Measurements from ENCODE around the gene RMDN2.

The RMDN2 gene

DNA sequence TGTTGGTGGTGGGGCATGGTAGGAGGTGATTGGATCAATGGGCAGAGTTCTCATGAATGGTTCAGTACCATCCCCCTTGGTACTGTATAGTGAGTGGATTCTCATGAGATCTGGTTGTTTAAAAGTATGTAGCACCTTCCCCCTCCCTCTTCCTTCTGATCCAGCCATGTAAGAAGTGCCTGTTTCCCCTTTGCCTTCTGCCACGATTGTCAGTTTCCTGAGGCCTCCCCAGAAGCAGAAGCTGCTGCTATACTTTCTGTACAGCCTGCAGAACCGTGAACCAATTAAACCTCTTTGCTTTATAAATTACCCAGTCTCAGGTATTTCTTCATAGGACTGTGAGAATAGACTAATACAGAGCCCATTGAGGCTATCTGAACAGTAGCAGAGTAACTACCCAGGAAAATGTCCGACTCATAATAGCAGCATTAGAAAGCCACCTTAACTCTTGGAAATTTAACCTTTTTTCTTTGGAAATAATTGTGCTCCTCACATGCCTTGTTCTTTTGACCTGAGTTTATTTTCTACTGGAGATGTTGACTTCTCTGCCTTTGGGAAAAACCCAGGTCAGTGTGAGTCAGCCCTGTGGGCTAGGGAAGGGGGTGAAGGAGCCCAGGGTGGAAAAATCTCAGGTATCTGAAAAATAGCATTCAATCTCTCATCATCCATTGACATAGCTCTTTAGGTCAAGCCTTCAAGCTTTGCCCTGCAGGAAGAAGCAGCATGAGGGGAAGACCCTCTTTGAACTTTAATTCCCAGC, 132.7 kb downstream of the RMDN2 start:
- peak; percentile 30 for DNase-seq

DNA sequence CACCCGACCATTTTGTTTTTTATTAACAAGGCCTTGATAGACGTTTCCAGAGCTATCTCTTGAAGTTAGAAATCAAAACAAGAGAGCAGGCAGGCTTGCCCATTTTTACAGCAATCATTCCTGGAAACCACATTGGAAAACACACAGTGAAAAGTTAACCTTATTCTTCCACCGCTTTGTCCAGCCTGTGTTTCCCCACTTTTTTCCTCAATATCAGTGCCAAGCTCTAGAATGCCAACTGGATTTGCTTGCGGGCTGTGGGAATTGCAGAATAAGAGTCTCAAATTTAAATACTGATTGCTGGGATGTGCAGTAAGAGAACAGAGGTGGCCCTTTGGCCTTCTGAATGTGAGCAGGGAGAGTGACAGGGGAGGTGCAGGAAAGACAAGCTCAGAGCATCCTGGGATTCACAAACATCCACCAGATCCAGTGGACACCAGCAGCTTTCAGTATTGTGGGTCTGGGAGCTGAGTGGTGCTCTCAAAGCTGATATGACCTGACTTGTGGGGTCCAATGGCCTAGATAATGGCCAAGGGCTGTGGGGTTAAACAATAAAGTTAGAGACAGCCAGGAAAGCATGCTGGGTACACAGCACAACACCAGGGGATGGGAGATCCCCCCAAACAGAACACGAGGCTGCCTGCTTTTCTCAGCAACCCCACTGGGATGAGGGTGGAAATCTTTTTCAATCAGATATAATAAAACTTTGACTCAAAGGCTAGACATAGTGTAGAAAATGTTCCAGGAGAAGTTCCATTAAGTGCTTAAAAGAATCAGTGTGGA, 135.3 kb downstream of the RMDN2 start:
- no peak for DNase-seq

DNA sequence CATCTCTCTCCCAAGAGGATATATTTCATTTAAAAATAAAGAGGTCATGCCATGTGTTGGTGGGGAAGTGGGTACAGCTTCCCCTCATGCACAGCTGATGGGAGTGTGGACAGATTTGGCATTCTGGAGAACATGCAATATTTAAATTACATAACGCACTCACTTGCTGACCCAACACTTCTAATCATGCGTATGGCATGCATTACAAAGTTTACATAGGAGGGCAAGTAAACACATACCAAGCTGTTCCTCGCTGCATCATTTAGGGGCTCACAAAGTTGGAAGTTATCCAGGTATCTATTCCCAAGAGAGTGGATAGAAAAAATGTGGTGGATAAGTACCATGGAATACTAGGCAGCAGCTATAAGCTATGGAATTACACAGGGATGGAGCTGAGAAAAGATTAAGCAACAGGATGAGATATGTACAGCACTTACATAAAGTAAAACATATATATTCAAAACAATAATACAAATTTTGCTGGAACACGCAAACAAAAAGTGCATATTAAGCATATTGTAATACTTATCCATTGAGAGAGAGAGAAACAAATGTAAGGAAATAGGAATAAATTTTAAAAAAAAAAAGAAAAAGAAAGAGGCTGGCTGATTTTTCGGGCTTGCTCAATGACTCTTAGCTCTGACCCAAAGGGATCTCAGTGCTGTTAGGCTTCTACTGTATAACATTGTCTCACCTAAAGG, 139.9 kb downstream of the RMDN2 start:
- no peak for DNase-seq

DNA sequence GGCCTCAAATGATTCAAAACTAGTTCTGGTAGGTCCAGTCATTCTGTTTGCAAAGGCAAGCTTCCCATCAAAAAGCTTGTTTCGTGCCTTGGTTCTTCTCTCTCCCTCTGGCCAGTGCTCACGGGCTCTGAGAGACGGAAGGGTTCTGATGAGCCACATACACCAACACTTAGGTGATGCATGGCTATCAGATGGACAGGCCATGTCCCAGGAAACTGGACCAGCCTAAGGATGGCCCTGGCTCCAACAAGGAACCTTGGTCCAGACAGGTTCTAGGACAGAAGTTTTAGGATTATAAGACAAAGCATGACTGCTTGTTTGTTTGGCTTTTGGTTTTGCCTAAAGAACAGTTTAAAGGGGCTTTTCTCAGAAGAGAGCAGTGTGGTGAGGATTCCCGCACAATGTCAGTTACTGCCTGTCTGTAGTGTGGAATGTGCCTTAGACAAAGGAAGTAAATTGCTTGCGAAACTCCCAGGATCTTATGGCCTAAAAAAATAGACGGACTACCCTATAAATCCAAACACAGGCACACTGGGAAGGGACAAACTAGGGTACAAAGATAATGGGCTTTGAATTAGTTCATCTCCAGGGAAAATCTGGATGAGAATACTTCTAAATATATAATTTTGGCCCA, 140.5 kb downstream of the RMDN2 start:
- no peak for DNase-seq

DNA sequence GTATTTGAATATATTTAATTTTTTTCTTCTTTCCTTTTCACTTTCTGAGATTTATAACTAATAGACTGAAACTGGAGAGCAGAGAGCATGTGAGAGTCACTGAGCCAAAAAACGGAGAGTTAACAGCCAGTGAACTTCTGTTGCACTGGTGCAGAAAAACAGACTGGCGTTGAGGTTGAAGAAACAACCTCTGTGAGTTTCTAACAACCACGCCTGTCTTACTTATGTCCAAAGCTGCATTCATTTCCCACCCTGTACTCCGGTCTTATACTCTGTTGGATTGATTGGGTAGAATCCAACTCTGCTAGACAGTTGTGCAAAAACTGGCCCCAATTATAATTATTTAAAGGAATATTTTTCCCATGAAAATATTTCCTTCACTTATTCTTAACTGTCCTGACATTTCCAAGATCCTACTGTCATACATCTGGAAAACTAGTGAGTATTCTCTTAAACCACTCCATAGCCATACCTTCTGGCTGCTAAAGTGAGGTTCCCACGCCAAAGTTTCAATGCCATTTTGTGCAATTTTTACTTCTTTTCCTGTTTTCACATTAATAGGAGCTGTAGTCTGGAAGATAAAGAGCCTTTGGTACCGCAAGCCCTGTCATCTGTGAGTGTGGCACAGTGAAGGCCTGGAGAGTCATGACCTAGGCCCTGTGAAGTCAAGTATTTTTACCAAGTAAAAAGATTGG, 141.5 kb downstream of the RMDN2 start:
- no peak for DNase-seq
